DMS153 (cell line): ENCODE measurements around the gene SPESP1.
"Not testable (repeated sequence)": the region's sequence is repeated elsewhere in the genome, so short reads cannot be mapped to it uniquely, and the experiment has no call there.

Source experiments
- DNase-seq: peaks from one replicate; lab custom pipeline; 2025; lab: John Stamatoyannopoulos, UW

Gene SPESP1

DNA sequence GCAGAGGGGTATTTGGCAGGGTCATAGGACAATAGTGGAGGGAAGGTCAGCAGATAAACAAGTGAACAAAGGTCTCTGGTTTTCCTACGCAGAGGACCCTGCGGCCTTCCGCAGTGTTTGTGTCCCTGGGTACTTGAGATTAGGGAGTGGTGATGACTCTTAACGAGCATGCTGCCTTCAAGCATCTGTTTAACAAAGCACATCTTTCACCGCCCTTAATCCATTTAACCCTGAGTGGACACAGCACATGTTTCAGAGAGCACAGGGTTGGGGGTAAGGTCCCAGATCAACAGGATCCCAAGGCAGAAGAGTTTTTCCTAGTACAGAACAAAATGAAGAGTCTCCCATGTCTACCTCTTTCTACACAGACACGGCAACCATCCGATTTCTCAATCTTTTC is 33.4 kb downstream of the SPESP1 start:
- DNase-seq = not testable (repeated sequence)

DNA sequence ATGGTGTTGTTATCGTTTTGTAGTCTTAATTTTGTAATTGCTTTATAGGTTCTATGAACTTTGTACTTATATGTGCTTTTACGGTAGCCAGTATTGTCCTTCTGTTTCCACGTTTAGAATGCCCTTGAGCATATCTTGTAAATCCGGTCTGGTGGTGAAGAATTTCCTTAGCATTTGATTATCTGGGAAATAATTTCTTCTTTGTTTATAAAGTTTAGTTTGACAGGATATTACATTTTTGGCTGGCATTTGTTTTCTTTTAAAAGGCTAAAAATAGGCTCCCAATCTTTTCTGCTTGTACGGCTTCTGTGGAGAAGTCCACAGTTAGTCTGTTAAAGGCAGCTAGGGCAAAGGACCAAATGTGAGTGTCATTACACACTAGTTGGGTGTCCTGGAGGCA is 36.7 kb downstream of the SPESP1 start:
- DNase-seq = no peak

DNA sequence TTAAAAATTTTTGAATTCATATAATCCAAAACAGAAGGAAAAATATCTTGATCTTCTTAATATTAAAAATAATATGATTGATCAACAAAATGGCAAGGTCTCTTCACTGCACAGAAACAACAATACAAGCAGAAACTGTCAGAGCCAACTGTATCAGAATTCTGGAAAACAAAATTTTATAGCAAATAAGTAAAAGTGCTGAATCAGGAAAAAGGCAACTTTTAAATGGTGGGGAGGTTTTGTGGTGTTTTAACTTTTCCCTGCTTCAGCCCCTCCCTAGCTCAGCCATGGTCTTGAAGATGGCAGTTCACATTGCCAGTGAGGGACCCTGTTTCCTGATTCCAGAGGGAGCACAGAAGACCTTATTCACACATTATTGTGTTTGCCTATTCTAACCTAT is 37.6 kb downstream of the SPESP1 start:
- no peak for DNase-seq

DNA sequence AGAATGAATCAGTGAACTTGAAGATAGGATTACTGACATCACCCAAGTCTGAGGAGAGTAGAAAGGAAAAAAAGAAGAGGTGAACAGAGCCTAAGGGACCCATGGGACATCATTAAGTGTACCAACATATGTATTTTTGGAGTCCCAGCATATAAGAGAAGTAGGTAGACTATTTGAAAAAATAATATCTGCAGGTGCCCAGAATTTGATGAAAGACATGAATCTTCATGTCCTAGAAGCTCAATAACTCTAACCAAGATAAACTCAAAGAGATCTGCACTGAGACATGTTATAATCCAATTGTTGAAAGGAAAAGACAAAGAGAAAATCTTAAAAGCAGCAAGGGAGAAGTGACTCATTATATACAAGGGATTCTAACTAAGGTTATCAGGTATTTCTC is 39.0 kb downstream of the SPESP1 start:
- DNase-seq = no peak

DNA sequence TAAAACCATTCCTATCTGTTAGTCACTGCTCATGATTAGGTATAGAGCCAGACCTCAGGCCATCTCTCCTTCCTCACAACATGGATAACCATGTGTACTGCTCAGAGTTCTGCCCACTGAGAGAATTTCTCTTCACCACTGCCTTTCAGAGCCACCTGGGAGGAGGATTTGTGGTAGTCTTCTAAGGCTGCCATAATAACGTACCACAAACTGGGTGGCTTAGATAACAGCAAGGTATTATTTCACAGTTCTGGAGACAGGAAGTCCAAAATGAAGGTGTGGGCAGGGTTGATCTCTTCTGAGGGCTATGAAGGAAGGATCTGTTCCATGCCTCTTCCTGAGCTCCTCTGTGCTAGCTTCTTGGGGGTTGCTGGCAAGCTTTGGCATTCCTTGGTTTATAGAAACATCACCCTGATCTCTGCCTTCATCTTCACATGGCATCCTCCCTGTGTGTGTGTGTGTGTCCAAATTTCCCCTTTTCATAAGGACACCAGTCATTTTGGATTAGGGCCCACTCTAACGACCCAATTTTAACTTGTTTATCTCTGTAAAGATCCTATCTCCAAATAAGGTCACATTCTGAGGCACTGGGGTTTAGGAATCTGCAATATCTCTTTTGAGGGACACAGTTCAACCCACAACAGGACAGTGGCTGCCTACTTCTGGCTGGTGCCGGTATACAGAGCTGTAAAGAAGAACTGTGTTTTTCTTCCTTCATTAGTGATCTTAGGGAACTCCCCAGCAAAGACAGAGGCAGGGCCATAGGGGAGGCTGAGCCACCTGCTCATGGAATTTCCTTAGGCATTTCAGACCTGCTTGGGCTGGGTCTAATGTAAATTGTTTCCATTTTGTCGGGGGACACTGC is 42.1 kb downstream of the SPESP1 start:
- DNase-seq = no peak

DNA sequence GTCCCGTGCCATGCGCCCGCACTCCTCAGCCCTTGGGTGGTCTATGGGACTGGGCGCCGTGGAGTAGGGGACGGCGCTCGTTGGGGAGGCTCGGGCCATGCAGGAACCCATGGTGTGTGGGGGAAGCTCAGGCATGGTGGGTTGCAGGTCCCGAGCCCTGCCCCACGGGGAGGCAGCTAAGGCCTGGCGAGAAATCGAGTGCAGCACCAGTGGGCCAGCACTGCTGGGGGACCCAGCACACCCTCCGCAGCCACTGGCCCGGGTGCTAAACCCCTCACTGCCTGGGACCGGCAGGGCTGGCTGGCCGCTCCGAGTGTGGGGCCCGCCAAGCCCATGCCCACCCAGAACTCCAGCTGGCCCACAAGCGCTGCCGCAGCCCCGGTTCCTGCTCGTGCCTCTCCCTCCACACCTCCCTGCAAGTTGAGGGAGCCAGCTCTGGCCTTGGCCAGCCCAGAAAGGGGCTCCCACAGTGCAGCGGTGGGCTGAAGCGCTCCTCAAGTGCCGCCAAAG is 45.4 kb downstream of the SPESP1 start:
- not testable (repeated sequence) for DNase-seq

DNA sequence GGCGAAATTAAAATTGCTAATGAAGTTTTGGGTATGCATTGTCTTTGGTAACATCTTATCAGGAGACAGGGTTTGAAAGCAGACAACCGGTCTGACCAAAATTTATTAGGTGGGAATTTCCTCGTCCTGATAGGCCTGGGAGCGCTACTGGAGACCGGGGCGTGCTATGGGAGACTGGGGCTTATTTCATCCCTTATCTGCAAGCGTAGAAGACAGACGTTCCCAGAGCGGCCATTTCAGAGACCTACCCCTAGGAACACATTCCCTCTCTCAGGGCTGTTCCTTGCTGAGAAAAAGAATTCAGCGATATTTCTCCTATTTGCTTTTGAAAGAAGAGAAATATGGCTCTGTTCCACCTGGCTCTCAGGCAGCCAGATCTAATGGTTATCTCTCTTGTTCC is 47.1 kb downstream of the SPESP1 start:
- DNase-seq = not testable (repeated sequence)

DNA sequence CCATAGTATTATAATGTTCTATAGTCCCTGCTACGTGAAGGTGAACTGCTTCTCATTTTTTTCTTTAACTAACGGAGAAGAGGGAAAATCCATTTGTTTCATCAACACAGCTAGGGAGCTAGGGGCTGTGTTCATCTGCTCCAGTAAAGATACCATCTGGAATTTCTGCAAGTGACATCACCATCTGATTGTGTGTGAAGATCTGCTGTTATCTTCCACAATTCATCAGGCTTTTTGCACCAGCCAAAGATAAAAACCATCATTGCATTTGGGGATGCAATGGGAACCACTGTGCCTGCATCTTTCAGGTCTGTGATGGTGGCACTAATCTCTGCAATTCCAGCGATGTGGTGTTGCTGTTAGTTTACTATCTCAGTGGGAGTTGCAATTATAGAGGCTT is 48.7 kb downstream of the SPESP1 start:
- DNase-seq = no peak

DNA sequence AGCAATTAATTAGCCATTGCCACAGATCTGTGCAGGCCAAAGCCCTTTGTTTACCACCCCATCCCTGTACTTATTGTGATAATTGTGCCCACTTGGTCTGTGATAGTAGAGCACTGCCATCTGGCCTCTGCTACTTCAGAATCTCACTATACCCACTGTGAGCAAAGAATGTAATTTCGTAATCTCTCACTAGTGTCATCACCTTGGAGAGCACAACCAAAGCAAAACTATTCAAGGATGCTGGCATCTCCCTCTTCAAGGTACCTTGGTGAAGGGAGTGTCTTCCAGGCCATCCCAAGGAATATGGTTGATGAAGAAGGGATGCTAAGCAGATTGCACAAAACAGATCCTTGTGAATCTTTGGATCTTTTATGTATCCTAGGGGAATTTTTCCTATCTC is 49.5 kb downstream of the SPESP1 start:
- no peak for DNase-seq

DNA sequence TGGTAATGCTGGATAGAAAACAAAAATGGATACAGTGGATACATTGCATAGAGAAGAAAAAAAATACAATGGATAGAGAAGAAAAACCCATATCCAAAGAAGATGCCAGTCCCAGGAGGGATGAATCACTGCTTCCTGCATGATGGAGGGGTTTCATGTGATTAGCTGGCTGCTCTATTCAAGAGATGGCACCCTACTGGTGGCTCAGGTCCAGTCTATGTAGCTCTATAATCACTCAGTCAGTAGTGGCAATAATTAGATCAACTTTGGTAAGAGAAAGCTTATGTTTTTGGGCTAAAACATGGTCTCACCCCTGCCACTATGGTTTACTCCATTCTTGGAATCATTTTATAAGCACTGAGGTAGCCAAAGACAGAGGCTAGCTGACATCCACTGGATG is 50.5 kb downstream of the SPESP1 start:
- no peak for DNase-seq

DNA sequence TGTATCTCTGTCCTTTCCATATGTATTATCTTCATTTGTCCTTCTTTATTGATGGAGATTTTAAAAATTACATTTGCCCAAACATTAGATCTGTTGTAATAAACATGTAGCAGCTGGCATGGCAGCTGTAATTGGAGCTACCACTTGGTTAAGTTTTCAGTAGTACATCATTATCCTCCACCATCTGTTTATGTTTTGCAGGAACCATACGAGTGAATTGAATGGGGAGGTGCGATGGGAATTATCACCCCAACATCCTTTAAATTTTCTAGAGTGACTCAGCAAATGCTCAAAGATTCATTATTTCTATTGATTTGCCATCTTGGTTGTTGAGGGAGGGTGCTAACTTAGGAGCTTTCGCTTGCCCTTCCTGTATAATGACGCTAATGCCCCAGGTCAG is 51.6 kb downstream of the SPESP1 start:
- DNase-seq = no peak

DNA sequence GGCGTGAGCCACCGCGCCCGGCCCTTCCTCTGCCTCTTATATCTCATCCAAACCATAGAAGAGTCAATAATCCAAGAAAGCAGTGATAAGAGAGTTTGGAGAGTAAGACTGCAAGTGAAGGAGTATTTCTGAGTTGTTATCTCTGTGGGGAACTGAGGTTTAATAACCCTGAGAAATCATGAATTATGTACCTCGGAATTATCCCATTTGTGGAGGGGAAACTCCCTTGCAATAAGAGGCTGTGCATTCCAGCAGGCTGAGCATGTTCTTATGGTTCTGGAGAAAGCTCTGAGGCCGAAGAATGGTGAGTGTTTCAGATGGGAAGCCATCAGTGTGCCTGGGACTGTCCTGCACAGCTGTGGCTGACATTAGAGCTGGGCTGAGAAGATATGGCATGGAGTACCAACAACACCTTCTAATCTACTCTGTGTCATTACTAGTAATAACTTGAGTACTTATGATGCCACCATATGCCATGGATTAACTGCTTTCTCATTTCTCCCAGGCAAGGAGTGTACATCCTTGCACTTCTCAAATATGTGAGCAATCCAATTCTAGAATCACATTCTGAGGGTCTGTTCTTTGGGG is 52.7 kb downstream of the SPESP1 start:
- no peak for DNase-seq

DNA sequence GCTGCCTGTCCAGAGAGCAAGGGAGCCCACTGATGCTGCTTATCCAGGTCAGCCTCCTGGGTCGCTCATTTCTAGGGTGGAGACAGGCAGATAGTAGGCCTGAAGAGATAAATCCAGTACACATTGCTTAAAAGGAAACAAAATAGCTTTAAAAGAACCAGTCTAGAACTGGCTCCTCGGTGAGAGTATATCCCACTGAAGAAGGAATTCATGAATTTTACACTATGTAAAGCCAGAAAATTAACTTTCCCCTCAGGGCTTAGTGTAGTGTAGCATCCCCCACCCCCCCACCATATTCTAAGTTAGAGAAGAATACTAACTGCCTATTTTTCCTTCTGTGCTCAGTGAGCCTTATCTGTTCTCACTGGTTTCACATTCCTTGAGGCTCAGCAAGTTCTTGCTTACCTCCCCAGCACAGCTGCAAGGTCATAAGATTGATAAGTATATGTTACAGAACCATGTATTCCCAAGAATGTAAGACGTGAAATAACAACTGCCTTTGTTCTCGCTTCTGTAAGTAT is 53.7 kb downstream of the SPESP1 start:
- DNase-seq = no peak

DNA sequence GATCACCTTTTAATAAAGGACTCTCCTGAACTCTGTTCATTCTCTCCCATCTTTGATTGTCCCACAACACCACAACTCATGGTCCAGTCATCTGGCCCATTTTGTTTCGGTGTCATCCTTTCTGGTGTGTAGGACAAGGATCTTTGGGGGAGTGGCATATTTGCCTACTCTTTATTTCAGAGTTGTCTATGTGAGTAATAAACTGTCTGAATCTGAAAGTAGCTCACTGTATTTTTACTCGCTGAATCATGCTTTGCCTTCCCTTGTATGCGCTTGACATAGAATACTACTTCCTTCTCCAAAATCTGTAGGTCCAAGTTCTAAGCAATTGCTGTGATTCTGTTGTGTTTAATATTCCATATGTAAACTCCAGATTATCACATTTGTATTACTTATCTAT is 54.3 kb downstream of the SPESP1 start:
- no peak for DNase-seq

DNA sequence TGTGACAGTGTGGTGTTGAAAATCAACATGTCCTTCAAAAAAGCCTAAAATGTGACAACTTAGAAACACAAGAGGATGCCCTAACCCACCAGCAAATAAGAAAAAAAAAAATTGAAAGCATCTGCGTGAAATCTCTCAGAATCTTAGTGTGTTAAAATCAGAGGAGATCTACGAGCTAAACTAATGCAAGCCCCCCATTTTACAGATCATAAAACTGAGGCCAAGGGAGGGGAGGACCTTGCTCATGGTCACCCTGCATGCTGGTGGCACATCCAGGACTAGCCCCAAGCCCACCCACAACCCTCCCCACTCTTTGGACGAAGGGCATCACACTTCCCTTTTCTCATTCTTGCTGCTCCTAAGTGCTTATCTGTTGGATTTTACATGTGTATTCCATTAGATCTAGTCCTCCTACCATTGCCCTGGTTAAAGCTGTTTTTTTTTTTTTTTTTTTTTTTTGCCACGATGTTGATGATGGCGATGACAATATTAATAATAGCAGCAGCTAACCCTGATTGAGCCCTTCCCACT is 55.1 kb downstream of the SPESP1 start:
- DNase-seq = no peak

DNA sequence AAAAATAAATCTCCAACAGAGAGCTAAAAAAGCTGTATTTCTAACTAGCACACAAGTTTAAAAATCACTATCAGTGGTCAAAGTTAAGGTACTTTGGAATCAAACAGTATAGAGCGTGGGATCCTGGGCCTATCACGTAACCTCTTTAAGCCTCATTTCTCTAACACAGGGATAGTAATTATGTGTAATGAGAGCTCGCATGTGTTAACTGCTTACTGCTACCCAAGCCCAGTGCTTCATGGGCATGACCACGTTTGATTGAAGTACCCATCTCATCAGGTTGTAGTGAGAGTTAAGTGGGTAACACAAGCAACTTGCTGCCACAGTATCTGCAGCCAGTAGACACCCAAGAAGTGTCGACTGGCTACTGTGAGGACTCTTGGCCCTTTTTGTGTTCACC is 56.0 kb downstream of the SPESP1 start:
- no peak for DNase-seq

DNA sequence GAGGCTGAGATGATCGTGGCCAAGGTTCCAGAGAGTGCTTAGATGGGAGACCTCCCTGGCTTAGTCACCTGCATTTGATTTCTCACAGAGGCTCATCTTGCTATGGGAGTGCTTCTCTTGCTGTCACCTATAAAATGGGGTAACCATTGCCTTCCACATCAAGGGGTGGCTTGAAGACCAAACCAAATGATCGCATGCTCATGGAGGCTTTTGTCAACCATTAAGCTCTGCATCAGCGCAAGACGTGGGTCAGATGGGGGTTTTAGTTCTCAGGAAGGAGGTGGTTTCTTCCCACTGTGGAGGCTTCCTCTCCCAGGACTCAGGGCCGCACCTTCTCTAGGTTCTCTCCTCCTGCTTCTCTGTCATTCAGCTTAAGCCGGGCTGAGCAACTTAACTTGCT is 56.8 kb downstream of the SPESP1 start:
- DNase-seq = no peak

DNA sequence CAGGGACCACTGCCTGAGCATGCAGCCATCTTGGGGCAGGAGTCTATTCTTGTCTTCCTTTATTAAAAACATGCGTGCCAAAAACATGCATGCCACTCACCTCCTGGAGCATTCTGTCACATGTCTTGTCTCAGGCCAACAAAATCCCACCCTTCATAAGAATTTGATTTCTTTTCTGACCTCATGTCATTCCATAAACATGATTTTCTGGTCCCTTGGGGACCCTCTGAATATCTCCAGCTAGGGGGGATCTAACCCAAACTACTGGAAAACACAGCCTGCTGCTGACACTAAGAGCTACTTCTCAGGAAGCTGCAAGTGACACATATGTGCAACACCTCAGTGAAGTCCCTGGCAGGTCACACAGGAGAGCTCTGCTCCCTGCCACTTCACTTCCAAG is 57.4 kb downstream of the SPESP1 start:
- no peak for DNase-seq

DNA sequence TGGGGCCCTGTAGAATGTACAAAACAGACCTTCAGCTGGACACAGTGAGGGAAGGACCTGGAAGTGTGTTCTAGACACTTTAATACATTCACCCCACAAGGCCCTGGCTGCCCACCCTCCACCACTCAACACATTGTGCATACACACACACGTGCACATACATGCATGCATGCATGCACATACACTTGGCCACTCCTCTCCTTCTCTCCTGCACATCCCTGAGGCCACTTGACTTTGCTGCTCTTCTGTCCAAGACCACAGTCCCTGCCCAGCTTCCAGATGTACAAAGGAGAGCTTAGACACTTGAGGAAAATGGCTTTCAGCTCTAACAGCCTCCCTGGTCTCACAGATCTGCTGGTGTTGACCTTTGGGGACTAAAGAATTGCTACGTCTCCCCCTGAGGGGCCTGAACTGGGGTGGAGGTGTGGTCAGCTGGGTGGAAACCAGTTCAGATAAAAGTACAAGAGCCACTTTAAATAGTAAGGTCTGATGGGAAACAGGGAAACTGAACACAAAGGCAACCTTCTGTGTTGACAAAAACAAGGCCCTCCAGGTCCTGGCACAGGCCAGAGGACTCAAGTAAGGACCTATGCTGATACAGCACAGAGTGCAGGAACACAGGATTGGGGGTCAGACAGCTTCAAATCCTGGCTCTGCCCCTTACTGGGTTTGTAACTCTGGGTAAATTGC is 59.4 kb downstream of the SPESP1 start:
- DNase-seq = no peak

DNA sequence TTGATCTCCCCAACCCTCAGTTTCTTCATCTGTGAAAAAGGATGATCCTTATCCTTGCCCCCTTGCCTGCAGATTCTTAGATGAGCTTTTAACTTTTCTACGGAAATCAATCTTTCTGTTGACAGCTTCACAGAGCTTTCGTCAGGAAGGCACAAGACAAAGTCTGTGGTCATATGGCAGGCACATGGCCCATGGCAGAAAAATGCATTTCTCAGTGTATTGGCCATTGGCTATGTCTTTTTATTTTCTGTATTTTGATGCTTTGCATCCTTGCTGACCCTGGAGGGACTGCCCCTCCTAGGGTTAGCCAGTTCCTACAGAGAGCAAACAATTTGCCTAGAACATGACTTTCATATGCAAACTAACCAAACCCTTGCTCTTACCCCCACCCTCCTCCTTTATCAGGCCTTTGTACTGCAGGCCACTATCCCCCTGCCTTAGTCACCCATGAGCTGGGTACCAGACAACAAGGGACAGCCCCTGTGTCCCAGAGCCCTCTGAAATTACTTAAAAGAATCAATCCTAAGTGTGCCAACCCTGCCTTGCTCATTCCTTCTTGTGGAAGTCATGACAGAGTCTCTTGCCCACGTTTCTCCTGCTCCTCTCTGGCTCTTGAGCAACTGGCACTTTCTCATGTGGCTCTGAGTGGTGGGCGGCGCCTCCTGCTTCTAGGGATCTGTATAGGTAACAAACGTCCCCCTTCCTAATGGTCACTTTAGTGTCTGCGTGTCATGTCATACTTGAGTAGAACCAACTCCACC is 60.1 kb downstream of the SPESP1 start:
- no peak for DNase-seq

DNA sequence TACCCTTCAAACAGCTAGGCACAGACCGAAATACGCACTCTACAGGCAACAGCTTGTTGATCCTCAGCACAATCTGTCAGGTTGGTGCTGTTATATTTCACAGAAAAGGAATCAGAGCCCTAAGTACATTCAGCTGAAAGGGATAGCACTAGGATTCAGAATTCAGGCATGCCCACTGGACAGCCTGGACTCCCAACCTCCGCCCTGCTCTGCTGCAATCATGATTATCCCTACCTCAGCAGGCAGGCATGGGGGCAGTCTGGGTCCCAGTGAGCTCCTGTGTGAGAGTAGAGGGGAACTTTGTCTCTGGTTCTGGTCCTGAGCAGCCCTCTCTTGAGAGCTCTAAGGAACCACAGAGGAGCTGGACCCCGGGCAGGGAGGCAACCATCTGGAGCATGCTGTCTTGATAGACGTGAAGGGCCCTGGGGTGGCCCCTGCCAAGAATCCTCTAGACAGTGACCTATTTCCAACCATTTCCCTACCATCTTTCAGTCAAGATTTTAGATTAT is 60.7 kb downstream of the SPESP1 start:
- no peak for DNase-seq

DNA sequence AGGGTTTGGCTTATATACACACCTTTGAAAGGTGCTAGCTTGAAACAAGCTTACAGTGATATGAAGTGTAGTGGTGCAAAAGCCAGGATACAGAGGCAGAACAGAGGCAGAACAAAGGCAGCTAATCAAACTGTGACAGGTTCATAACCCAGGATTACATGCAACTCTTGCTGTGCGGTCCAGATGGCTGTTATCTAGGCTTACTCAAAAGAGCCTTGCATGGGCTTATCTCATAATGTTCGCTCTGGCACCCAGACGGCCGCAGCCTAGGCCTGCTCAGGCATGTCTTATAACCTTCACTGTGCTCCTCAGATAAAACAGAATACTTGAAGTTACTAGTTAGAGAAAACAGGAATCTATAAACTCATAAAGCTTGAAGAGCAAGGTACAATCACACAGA is 61.4 kb downstream of the SPESP1 start:
- no peak for DNase-seq
